Fibroblast of lung (primary cell): ENCODE results near the gene ARHGAP44. TPM values are rescaled to one million over a fixed set of nuclear protein-coding genes. Genes with fewer than 3 reads are reported as not detected.

Source experiments
- DNase-seq, 2 donors: peaks; one replicate each; pipeline versions ENCODE4 v3.0.0 to v3.0.0-alpha.2; 2010; ENCODE audit warnings: low read depth in 2 of 2
- H2AFZ ChIP-seq: 2 replicates; pipeline ENCODE4 v1.5.1; 2012; ENCODE audit warnings: low read length, control low read depth, inconsistent platforms
- H3K27ac ChIP-seq: 2 replicates; pipeline ENCODE4 v1.5.1; 2011; ENCODE audit warnings: low read length, control low read depth; ENCODE audit not compliant: insufficient read depth
- H3K27me3 ChIP-seq: 2 replicates; pipeline ENCODE4 v1.5.1; 2011; ENCODE audit warnings: mild to moderate bottlenecking, low read length; ENCODE audit not compliant: control insufficient read depth, insufficient read depth
- H3K36me3 ChIP-seq: 2 replicates; pipeline ENCODE4 v1.5.1; 2011; ENCODE audit warnings: low read length; ENCODE audit not compliant: control insufficient read depth, insufficient read depth
- H3K4me1 ChIP-seq: 2 replicates; pipeline ENCODE4 v1.5.1; 2011; ENCODE audit warnings: low read length; ENCODE audit not compliant: control insufficient read depth, insufficient read depth; ENCODE audit errors: extremely low read depth
- H3K4me2 ChIP-seq: 2 replicates; pipeline ENCODE4 v1.5.1; 2011; ENCODE audit warnings: low read length, control low read depth; ENCODE audit not compliant: insufficient read depth; ENCODE audit errors: extremely low read depth
- H3K4me3 ChIP-seq, 4 experiments: fragments of 200-600 bp in 1 of 4; sonication (generic) in 1 of 4; replicated peaks in 1 of 4; 2 replicates each; pipeline ENCODE4 v1.5.1; 2011 to 2016; ENCODE audit warnings: low read length in 4 of 4, low read depth in 3 of 4, mild to moderate bottlenecking in 3 of 4, control low read depth in 2 of 4, inconsistent platforms in 1 of 4, mixed read lengths in 1 of 4; ENCODE audit not compliant: insufficient read depth in 1 of 4; ENCODE audit errors: control extremely low read depth in 1 of 4
- H3K79me2 ChIP-seq: 2 replicates; pipeline ENCODE4 v1.5.1; 2012; ENCODE audit warnings: mild to moderate bottlenecking, low read length, inconsistent platforms; ENCODE audit not compliant: control insufficient read depth, insufficient read depth
- H3K9ac ChIP-seq: 2 replicates; pipeline ENCODE4 v1.5.1; 2011; ENCODE audit warnings: mild to moderate bottlenecking, low read length, control low read depth; ENCODE audit not compliant: insufficient read depth
- H3K9me3 ChIP-seq: 2 replicates; pipeline ENCODE4 v1.5.1; 2012; ENCODE audit warnings: low read depth, low read length; ENCODE audit not compliant: control insufficient read depth, insufficient read depth
- H4K20me1 ChIP-seq: 2 replicates; pipeline ENCODE4 v1.5.1; 2011; ENCODE audit warnings: low read length; ENCODE audit not compliant: control insufficient read depth, insufficient read depth; ENCODE audit errors: extremely low read depth
- EZH2 ChIP-seq: IDR thresholded peaks from 2 replicates; pipeline ENCODE4 v1.5.1; 2012; ENCODE audit warnings: low read length, control low read depth, mild to moderate bottlenecking; ENCODE audit errors: missing control alignments
- polyA plus RNA-seq, 2 donors: library from polyadenylated mRNA; depleted of rRNA in 1 of 2; stranded (reverse) in 1 of 2; unstranded in 1 of 2; fragments of >200 nt; gene quantifications; 2 replicates each; pipeline ENCODE4 v1.2.1, GENCODE V29; 2011 to 2012; ENCODE audit warnings: missing spikeins in 1 of 2
- total RNA-seq: library from RNA; depleted of rRNA; stranded (reverse); fragments of >200 nt; gene quantifications from 2 replicates; pipeline ENCODE4 v1.2.1, GENCODE V29; 2014
- TF ChIP-seq, protein P1 (sequence below), 2 donors: IDR thresholded peaks in 1 of 2; conservative IDR thresholded peaks in 1 of 2; 1 replicate in 1 of 2; 2 replicates in 1 of 2; pipeline ENCODE4 v1.5.1; 2011 to 2012; ENCODE audit warnings: low read length in 2 of 2, control low read depth in 1 of 2, inconsistent platforms in 1 of 2, low read depth in 1 of 2, mild to moderate bottlenecking in 1 of 2

Gene ARHGAP44
- total and polyA plus RNA-seq, 2 donors (not counting 1 experiment from before 2014, with no cell fraction given) = 0.48 to 1.7 TPM

DNA sequence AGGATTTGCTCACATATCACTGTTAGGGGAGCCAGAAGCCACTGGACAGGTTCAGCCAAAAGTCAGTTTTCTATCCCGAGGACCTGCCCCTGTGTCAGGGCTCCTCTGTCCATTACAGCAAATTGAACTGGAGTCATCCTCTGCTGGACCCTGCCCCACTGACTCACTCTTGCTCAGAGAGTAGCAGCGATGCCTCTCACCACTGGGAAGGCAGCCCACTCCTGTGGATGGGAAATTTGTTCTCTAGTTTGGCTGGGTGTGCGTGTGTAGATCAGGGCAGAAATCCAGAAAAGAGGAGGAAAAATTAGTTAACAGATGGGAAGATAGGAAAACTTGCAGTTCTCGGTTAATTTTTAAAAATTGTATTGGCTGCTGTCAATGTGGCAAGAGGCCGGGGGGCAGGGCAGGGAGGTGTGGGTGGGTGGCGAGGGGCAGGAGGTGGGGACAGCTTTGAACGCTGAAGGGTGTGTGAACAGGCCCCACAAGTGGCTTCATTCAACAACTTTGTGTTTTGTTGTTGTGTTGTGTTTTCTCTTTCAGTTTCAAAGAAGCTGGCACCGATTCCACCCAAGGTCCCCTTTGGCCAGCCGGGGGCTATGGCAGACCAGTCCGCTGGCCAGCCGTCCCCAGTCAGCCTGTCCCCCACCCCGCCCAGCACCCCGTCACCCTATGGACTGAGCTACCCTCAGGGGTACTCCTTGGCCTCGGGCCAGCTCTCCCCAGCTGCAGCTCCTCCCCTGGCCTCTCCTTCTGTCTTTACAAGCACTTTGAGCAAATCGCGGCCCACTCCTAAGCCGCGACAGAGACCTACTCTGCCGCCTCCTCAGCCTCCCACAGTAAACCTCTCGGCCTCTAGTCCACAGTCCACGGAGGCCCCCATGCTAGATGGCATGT is 194.9 kb downstream of the ARHGAP44 start:
- Histone ChIP-seq H3K4me2 (peak overlapping the region; percentile 75), H2AFZ (peak overlapping the region; percentile 45), H3K4me3 (peak overlapping the region in 3 of 4 experiments; percentile 3 to 29 (median 19)), H4K20me1 (no peaks in the 10 kb centered on the region), H3K27ac (peak overlapping the region; percentile 75), H3K9ac (no peak overlapping the region), H3K79me2 (no peaks in the 10 kb centered on the region), H3K9me3 (no peaks in the 10 kb centered on the region), H3K36me3 (no peaks in the 10 kb centered on the region), H3K4me1 (peaks cover 8% of the 10 kb centered on the region), H3K27me3 (no peaks in the 10 kb centered on the region)
- peak; percentile 97 for DNase-seq
- TF ChIP-seq, protein P1, sequence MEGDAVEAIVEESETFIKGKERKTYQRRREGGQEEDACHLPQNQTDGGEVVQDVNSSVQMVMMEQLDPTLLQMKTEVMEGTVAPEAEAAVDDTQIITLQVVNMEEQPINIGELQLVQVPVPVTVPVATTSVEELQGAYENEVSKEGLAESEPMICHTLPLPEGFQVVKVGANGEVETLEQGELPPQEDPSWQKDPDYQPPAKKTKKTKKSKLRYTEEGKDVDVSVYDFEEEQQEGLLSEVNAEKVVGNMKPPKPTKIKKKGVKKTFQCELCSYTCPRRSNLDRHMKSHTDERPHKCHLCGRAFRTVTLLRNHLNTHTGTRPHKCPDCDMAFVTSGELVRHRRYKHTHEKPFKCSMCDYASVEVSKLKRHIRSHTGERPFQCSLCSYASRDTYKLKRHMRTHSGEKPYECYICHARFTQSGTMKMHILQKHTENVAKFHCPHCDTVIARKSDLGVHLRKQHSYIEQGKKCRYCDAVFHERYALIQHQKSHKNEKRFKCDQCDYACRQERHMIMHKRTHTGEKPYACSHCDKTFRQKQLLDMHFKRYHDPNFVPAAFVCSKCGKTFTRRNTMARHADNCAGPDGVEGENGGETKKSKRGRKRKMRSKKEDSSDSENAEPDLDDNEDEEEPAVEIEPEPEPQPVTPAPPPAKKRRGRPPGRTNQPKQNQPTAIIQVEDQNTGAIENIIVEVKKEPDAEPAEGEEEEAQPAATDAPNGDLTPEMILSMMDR (conservative IDR thresholded peaks at IDR 0.05 in 1 of 2, IDR thresholded peaks at IDR 0.05 in 1 of 2; ENCODE audit: low read depth in 1 of 2, low read length in 2 of 2) = no peak
- no peak for TF ChIP-seq EZH2

GRCh38 chr17:12985431-12986293 is 196.4 kb downstream of the ARHGAP44 start:
- no peak overlapping the region for H3K27ac ChIP-seq
- peaks cover 8% of the 10 kb centered on the region for H3K4me1 ChIP-seq
- H3K4me2 ChIP-seq = no peak overlapping the region
- no peaks in the 10 kb centered on the region for H3K9me3 ChIP-seq
- H4K20me1 ChIP-seq = no peaks in the 10 kb centered on the region
- DNase-seq = peak; percentile 51 to 78
- no peak overlapping the region for H2AFZ ChIP-seq
- no peaks in the 10 kb centered on the region for H3K27me3 ChIP-seq
- H3K79me2 ChIP-seq = no peaks in the 10 kb centered on the region
- H3K4me3 ChIP-seq = no peak overlapping the region
- peaks cover 2% of the 10 kb centered on the region for H3K36me3 ChIP-seq
- no peak for TF ChIP-seq EZH2
- TF ChIP-seq, protein P1 (conservative IDR thresholded peaks at IDR 0.05 in 1 of 2, IDR thresholded peaks at IDR 0.05 in 1 of 2; ENCODE audit: low read depth in 1 of 2, low read length in 2 of 2) = no peak
- no peak overlapping the region for H3K9ac ChIP-seq

GRCh38 chr17:12987120-12987519 is 197.8 kb downstream of the ARHGAP44 start:
- no peaks in the 10 kb centered on the region for H3K27me3 ChIP-seq
- H3K4me1 ChIP-seq = peaks cover 8% of the 10 kb centered on the region
- H4K20me1 ChIP-seq = no peaks in the 10 kb centered on the region
- no peak overlapping the region for H3K4me2 ChIP-seq
- DNase-seq = no peak
- no peak overlapping the region for H3K27ac ChIP-seq
- H2AFZ ChIP-seq = no peak overlapping the region
- no peaks in the 10 kb centered on the region for H3K9me3 ChIP-seq
- H3K4me3 ChIP-seq = no peak overlapping the region
- TF ChIP-seq EZH2 = no peak
- no peak overlapping the region for H3K9ac ChIP-seq
- peaks cover 5% of the 10 kb centered on the region for H3K36me3 ChIP-seq
- no peaks in the 10 kb centered on the region for H3K79me2 ChIP-seq
